ENCODE measurements around the gene LMBR1L. TPM values are rescaled to one million over a fixed set of nuclear protein-coding genes. Genes with fewer than 3 reads are reported as not detected.

The LMBR1L gene
- total RNA-seq, 1 donor: 133 TPM

DNA sequence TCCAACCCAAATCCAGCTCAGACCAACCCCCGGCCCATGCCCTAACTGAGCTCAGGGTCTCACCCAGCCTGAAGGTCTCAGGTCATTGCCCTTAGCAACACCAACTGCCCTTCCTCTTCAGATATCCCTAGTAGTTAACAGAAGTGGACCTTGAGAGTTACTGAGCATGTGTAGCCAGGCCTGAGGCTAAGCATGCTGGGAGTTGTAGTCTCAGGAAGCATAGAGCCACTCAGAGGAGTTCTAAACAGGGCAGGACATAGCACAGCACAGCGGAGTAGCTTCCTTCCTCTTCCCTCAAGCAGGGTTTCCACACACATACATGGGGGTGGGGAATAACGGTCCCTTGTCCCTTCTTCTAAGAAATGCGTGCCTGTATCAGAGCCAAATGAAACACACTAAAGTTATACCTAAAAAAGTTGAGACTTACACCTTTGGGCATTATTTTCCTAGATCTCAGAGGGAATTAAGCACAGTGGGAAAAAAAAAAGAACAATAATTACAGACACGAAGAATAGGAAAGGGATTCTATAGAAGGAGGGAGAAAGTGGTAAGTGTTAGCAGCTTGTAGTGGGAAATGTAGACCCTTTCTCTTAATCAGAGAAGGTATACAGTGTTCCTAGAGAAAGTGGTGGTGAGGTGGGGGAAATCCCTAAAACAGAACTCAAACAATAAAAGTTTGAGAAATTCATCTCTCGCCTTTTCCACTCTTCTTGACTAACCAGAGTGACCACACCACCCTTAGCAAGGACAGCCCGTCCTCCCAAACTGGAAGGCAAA, 54.5 kb downstream of the LMBR1L start:
- peaks cover 50% of the 10 kb centered on the region for H3K4me1 ChIP-seq (ENCODE audit: insufficient read depth, low read length)
- H3K9me3 ChIP-seq (ENCODE audit: low read depth, low read length): no peaks in the 10 kb centered on the region
- H3K4me3 ChIP-seq (ENCODE audit: low read length): peak overlapping the region; percentile 1
- no peaks in the 10 kb centered on the region for H3K27me3 ChIP-seq (ENCODE audit: insufficient read depth, low read length)

DNA sequence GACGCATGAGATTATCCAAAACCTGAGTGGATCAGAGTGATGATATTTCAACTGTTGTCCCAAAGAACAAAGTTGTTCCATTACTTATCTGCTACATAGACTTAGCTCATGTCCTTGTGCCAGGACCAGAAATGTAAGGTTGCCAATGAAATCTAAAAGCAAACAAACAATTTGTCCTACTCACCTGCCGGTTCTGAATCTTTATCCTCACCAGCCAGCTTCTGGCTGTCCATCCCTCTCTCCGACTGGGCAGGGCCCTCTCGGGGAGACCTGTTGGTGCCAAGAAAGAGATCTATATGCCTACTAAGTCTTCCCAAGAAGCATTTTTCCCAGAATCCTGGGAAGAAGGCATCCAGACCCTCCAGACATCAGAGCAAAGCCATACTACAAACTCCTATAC, 55.6 kb downstream of the LMBR1L start:
- no peaks in the 10 kb centered on the region for H3K27me3 ChIP-seq (ENCODE audit: insufficient read depth, low read length)
- H3K9me3 ChIP-seq (ENCODE audit: low read depth, low read length): no peaks in the 10 kb centered on the region
- H3K4me1 ChIP-seq (ENCODE audit: insufficient read depth, low read length): peaks cover 45% of the 10 kb centered on the region
- H3K4me3 ChIP-seq (ENCODE audit: low read length): no peak overlapping the region

DNA sequence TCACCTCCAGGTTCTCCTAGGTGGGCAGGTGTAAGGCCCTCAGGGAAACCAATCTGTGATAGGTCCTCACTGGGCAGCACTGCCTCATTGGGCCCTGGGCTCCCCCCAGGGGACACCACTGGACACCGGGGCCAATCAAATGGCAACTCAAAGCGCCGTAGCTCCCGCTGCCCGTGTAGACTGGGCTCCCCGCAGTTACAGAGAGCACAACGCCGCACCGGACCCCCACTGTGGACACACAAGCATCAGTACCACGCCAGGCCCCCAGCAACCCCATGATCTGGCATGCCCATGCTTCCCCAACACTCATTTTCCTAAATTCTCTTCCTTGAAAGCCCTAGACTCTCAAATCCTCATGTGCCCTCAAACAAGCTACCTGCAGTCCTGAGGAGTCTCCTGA, 56.1 kb downstream of the LMBR1L start:
- Histone ChIP-seq H3K27me3 (ENCODE audit: insufficient read depth, low read length) (no peaks in the 10 kb centered on the region), H3K9me3 (ENCODE audit: low read depth, low read length) (no peaks in the 10 kb centered on the region), H3K4me1 (ENCODE audit: insufficient read depth, low read length) (peaks cover 45% of the 10 kb centered on the region), H3K4me3 (ENCODE audit: low read length) (no peak overlapping the region)

DNA sequence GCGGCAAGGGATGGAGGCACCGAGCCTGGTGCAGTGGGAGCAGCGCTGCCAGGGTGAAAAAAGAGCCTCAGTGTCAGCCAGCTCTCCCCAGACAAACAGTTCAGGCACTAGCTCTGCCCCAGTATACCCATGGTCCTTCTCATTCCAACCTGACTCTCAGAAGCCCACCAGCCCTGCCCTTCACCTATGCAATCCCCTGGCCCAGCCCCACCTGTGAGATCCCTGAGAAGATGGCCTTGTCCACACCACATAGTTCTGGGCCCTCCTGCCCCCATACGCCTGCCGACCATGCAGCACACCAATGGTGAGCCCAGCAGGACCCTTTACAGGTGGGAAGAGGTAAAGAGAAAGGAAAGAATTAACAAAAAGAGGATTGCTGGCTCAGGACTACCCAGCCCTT, 56.6 kb downstream of the LMBR1L start:
- no peaks in the 10 kb centered on the region for H3K27me3 ChIP-seq (ENCODE audit: insufficient read depth, low read length)
- no peaks in the 10 kb centered on the region for H3K9me3 ChIP-seq (ENCODE audit: low read depth, low read length)
- no peak overlapping the region for H3K4me3 ChIP-seq (ENCODE audit: low read length)
- peaks cover 41% of the 10 kb centered on the region for H3K4me1 ChIP-seq (ENCODE audit: insufficient read depth, low read length)

DNA sequence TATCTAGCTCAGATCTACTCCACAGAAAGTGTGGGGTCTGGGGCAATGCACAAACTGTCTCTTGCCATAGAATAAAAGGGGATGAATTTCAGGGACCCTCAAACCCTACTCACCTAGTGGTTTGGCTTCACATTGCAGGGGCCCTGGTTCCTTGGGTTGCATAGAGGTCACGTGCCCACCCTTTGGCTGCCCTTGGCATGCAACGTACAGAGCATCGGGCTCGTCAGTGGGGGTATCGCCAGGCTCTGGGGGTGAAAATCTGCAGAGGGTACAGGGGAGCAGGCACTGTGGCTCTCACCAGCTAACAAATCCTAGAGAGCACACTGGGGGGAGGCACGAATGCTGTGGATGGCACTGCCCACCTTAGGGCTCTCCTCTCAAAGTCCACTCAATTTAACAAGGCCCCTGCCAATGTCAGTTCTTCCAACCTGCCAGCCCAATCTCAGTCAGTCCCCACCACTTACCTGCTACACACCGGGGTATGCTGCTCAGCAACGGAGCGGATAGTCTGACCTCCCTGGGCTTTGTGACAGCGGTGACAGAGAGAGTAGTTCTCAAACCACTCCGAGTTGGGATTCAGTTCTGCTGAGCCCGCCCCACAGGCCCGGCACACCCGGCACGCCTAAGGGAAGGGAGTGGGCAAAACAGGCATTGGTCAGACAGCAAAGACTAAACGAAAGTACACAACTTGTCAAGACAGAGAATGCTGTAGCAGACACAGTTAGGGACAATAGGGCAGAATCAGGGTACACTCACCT, 58.0 kb downstream of the LMBR1L start:
- H3K27me3 ChIP-seq (ENCODE audit: insufficient read depth, low read length): no peaks in the 10 kb centered on the region
- H3K4me3 ChIP-seq (ENCODE audit: low read length): no peak overlapping the region
- H3K4me1 ChIP-seq (ENCODE audit: insufficient read depth, low read length): peaks cover 27% of the 10 kb centered on the region
- H3K9me3 ChIP-seq (ENCODE audit: low read depth, low read length): no peaks in the 10 kb centered on the region

DNA sequence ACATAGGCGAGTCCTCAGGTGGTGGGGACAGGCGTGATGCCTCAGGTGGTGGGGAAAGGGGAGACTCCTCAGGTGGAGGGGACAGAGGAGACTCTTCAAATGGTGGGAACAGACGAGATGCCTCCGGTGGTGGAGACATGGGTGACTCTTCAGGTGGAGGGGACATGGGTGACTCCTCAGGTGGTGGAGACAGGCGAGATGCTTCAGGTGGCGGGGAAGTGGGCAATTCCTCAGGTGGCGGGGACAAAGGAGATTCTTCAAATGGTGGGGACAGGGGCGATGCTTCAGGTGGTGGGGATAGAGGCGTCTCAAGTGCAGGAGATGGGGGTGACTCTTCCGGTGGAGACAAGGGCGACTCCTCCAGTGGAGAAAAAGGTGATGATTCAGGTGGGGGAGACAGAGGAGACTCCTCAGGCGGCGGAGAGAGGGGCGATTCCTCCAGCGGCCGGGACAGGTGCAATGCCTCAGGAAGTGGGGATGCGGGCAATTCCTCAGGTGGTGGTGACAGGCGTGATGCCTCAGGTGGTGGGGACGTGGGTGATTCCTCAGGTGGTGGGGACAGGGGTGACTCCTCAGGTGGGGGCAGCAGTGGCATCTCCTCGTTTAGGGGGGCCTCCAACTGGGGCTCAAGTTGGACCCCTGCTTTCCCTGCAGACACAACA, 58.7 kb downstream of the LMBR1L start:
- no peak overlapping the region for H3K4me3 ChIP-seq (ENCODE audit: low read length)
- H3K9me3 ChIP-seq (ENCODE audit: low read depth, low read length): no peaks in the 10 kb centered on the region
- H3K27me3 ChIP-seq (ENCODE audit: insufficient read depth, low read length): no peaks in the 10 kb centered on the region
- peaks cover 19% of the 10 kb centered on the region for H3K4me1 ChIP-seq (ENCODE audit: insufficient read depth, low read length)

DNA sequence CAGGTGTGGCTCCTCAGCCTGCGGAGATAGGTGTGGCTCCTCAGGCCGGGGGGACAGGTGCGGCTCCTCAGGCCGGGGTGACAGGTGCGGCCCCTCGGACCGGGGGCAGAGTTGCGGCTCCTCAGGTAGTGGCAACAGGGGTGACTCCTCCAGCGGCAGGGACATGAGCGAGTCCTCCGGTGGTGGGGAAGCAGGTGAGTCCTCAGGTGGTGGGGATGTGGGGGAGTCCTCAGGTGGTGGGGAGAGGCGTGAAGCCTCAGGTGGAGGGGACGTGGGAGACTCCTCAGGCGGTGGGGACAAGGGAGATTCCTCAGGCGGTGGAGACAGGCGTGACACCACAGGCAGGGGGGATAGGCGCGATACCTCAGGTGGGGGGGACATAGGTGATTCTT, 59.3 kb downstream of the LMBR1L start:
- H3K4me3 ChIP-seq (ENCODE audit: low read length): no peak overlapping the region
- no peaks in the 10 kb centered on the region for H3K9me3 ChIP-seq (ENCODE audit: low read depth, low read length)
- peaks cover 14% of the 10 kb centered on the region for H3K4me1 ChIP-seq (ENCODE audit: insufficient read depth, low read length)
- no peaks in the 10 kb centered on the region for H3K27me3 ChIP-seq (ENCODE audit: insufficient read depth, low read length)

DNA sequence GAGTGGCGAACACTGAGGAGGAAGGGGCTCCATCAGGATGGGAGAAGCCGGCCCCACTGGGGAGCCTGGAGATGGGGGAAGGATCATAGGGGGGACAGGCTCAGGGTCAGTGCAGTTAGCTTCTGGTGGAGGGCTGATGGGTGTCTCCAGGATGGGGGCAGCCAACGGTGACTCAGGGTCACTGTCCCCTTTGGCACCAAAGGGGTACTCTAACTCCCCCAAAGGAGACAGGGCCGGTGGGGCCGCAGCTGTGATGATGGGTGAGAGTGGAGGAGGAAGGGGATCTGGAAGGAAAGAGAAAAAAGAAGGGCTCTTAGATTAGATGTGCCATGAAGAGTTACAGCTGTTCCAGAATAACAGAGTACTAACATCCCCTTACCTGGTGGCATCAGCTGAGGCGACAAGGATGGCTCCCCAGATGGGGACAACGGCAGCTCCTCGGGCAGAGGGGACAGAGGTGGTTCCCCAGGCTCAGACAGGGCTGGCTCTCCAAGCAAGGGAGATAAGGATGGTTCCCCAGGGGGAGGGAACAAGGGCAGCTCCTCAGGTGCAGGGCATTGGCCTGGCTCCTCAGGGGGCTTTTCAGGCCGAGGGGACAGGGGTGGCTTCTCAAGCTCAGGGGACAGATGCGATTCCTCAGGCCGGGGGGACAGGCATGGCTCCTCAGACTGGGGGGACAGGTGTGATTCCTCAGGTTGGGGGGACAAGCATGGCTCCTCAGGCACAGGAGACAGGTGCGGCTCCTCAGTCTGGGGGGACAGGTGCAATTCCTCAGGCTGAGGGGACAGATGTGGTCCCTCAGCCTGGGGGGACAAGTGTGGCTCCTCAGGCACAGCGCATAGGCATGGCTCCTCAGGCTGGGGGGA, 59.9 kb downstream of the LMBR1L start:
- H3K4me3 ChIP-seq (ENCODE audit: low read length): no peak overlapping the region
- peaks cover 8% of the 10 kb centered on the region for H3K4me1 ChIP-seq (ENCODE audit: insufficient read depth, low read length)
- no peaks in the 10 kb centered on the region for H3K27me3 ChIP-seq (ENCODE audit: insufficient read depth, low read length)
- H3K9me3 ChIP-seq (ENCODE audit: low read depth, low read length): no peaks in the 10 kb centered on the region

DNA sequence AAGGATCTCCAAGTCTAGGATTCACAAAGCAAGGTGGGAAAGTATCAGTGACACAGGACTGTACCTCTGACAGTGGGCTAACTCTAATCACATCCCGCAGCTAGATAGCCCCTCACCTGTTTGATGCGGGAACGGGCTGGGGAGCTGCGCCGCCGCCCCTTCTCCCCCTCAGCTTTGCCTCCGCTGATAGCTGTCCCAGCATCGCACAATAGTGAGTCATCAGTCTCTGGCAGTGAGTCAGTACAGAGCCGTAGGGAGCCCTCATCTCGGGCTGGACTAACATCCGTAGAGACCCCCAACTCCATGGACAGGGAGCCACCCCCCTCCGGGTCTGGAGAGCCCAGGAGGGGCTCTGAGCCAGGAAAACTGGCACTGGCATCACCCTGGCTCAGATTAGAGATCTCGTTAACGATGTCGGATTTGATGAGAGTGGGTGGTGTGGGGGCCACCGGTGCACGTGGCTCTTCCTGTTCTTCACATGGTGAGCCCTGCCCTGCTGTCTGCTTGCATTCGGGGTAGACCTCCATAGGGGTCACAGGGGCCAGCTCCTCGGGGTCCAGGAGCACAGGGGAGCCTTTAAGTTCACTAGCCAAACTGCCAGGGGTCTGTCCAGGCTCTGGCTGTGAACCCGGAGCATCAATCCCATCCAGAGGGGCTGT, 61.0 kb downstream of the LMBR1L start:
- H3K27me3 ChIP-seq (ENCODE audit: insufficient read depth, low read length): no peaks in the 10 kb centered on the region
- no peak overlapping the region for H3K4me3 ChIP-seq (ENCODE audit: low read length)
- H3K9me3 ChIP-seq (ENCODE audit: low read depth, low read length): no peaks in the 10 kb centered on the region
- H3K4me1 ChIP-seq (ENCODE audit: insufficient read depth, low read length): no peaks in the 10 kb centered on the region

DNA sequence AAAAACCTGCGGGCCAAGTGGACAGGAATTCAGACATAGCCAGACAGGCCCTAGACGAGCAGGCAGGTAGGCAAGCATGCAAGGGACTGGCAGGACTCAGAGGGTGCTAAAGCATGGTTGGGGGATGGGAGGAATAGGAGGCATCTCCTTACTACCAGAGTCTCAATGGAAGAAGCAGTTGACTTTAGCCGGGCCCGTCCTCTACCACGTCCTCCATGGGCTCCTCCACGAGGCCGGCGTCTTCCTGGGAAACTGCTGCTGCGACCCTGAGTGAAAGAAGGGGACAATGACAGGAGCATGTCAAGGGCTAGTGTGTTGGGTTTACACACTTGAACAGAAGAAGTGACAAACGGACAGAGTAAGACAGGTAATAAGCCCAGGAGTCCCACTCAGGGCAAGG, 61.7 kb downstream of the LMBR1L start:
- Histone ChIP-seq H3K9me3 (ENCODE audit: low read depth, low read length) (no peaks in the 10 kb centered on the region), H3K27me3 (ENCODE audit: insufficient read depth, low read length) (no peaks in the 10 kb centered on the region), H3K4me3 (ENCODE audit: low read length) (no peak overlapping the region), H3K4me1 (ENCODE audit: insufficient read depth, low read length) (no peaks in the 10 kb centered on the region)

Other genes starting within 250 kb of the LMBR1L start
- gene RND1, start 245.0 kb downstream of the LMBR1L start, total RNA-seq: 6.2 TPM
- gene FKBP11, start 185.4 kb downstream of the LMBR1L start, total RNA-seq: 25.0 TPM
- 38.2 TPM for gene ARF3, start 153.4 kb downstream of the LMBR1L start, total RNA-seq
- gene WNT10B, start 139.1 kb downstream of the LMBR1L start, total RNA-seq: 0.94 TPM
- 0.10 TPM for gene WNT1, start 132.5 kb downstream of the LMBR1L start, total RNA-seq
- 0.21 TPM for gene DDN, start 111.5 kb downstream of the LMBR1L start, total RNA-seq
- 29.8 TPM for gene PRKAG1, start 92.1 kb downstream of the LMBR1L start, total RNA-seq
- 47.8 TPM for gene KMT2D, start 50.1 kb downstream of the LMBR1L start, total RNA-seq
- gene RHEBL1, start 40.9 kb downstream of the LMBR1L start, total RNA-seq: 2.5 TPM
- 0.21 TPM for gene DHH, start 16.0 kb downstream of the LMBR1L start, total RNA-seq
- gene TUBA1B, start 20.5 kb upstream of the LMBR1L start, total RNA-seq: 216 TPM
- 285 TPM for gene TUBA1A, start 78.2 kb upstream of the LMBR1L start, total RNA-seq
- gene TUBA1C, start 154.2 kb upstream of the LMBR1L start, total RNA-seq: 52.3 TPM
- gene PRPH, start 184.3 kb upstream of the LMBR1L start, total RNA-seq: not detected
- 0.31 TPM for gene TROAP, start 212.4 kb upstream of the LMBR1L start, total RNA-seq
- 0.10 TPM for gene C1QL4, start 226.3 kb upstream of the LMBR1L start, total RNA-seq
- not detected for gene DNAJC22, start 236.0 kb upstream of the LMBR1L start, total RNA-seq

Data from mononuclear cell (primary cell).